ENCODE results near the gene ENTPD3. TPM values are rescaled to one million over a fixed set of nuclear protein-coding genes. Genes with fewer than 3 reads are reported as not detected.

Gene ENTPD3
- total and polyA plus RNA-seq, 2 of the 13 experiments (the other 11 are each of a cell fraction or from before 2014, with no cell fraction given): 0.07 TPM; not detected in 1

DNA sequence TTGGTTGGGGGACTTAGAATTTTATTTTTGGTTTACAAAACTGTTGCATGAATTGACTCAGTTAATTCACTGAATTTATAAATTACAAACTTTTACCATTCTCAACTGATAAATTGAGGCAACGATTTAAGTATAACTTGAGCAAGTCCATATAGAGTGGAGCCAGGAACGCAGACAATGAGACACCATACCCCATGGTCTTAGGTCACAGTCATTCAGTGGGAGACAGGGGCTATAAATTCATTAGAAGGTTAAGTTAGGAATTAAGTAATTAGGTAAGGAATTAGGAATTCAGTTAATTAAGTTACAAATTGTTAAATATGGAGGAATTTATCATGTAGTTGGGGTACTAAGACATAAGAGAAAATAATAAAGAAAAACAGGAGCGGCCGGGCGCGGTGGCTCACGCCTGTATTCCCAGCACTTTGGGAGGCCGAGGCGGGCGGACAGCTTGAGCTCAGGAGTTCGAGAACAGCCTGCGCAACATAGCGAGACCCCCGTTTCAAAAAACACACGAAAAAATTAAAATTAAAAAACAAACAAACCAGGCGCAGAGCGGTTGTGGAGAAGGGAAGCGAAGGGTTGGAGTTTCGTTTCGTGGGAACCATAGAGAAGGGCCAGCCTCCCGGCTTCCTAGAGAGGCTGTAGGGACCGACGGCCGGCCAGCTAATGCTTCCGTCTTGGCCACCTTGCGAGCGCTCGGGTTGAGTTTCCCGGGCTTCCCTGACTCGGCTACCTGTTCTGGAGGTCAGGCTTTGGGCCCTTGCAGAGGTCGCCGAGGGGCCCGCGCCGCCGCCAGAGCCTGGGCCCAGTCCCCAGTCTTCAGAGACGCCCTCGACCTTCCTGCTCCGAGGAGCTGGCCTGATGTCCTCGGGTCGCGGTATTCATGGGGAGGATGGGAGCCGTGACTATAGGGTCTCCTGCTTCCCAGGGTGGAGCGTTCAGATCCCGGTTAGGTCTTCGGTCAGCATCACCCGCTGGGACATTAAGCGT lies 89.8 kb downstream of the ENTPD3 start, which contains the start of gene ZNF619 (continued):
- TF ChIP-seq GMEB2 (CRISPR knock-in tag; IDR thresholded peaks at IDR 0.05; ENCODE audit: low read depth) (no peak), ZNF660 (CRISPR knock-in tag; IDR thresholded peaks at IDR 0.05; ENCODE audit: borderline replicate concordance, low read depth) (no peak), HOXA7 (CRISPR knock-in tag; IDR thresholded peaks at IDR 0.05) (no peak), ZGPAT (CRISPR knock-in tag; IDR thresholded peaks at IDR 0.05) (peak; percentile 71), HNRNPUL1 (IDR thresholded peaks at IDR 0.05; ENCODE audit: low read depth, low read length) (no peak), YEATS4 (CRISPR knock-in tag; IDR thresholded peaks at IDR 0.05; ENCODE audit: borderline replicate concordance) (0 out of 2 replicates have a peak, but pooled peaks have one; percentile 42), SALL1 (CRISPR knock-in tag; IDR thresholded peaks at IDR 0.05) (peak; percentile 51), EEA1 (CRISPR knock-in tag; IDR thresholded peaks at IDR 0.05; ENCODE audit: borderline replicate concordance) (no peak), ZNF740 (CRISPR knock-in tag; IDR thresholded peaks at IDR 0.05) (no peak), LCORL (IDR thresholded peaks at IDR 0.05) (no peak), LCORL (CRISPR knock-in tag; IDR thresholded peaks at IDR 0.05) (no peak), TP53 (CRISPR knock-in tag; conservative IDR thresholded peaks at IDR 0.05) (no peak), SMARCC2 (IDR thresholded peaks at IDR 0.05) (no peak), CBFB (CRISPR knock-in tag; IDR thresholded peaks at IDR 0.05) (no peak), ZNF276 (CRISPR knock-in tag; IDR thresholded peaks at IDR 0.05; ENCODE audit: low read depth) (no peak), ZNF350 (CRISPR knock-in tag; IDR thresholded peaks at IDR 0.05; ENCODE audit: borderline replicate concordance, low read depth) (0 out of 2 replicates have a peak, but pooled peaks have one; percentile 59)
- TF ChIP-seq, protein P1, sequence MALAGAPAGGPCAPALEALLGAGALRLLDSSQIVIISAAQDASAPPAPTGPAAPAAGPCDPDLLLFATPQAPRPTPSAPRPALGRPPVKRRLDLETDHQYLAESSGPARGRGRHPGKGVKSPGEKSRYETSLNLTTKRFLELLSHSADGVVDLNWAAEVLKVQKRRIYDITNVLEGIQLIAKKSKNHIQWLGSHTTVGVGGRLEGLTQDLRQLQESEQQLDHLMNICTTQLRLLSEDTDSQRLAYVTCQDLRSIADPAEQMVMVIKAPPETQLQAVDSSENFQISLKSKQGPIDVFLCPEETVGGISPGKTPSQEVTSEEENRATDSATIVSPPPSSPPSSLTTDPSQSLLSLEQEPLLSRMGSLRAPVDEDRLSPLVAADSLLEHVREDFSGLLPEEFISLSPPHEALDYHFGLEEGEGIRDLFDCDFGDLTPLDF (CRISPR knock-in tag; IDR thresholded peaks at IDR 0.05): 0 out of 2 replicates have a peak, but pooled peaks have one; percentile 34
- TF ChIP-seq, protein P2, sequence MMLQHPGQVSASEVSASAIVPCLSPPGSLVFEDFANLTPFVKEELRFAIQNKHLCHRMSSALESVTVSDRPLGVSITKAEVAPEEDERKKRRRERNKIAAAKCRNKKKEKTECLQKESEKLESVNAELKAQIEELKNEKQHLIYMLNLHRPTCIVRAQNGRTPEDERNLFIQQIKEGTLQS (CRISPR knock-in tag; IDR thresholded peaks at IDR 0.05): 0 out of 2 replicates have a peak, but pooled peaks have one; percentile 13
